HepG2 (cell line): ENCODE results near the gene SSBP2. TPM values are rescaled to one million over a fixed set of nuclear protein-coding genes. Genes with fewer than 3 reads are reported as not detected.

Source experiments
- ATAC-seq: fragments of 200-7000 bp; cut with Tn5 transposase; 3 replicates; pipeline ENCODE4 v1.9.1; 2020; ENCODE audit warnings: mild to moderate bottlenecking, moderate library complexity
- BruUV-seq: library from RNA; stranded (reverse); fragments of 400-500 nt; replicated peaks from 2 replicates; lab custom pipeline; 2021; lab: Mats Ljungman, UMichigan
- CTCF ChIA-PET: fragments of 300-600 bp; formaldehyde crosslinking; extraction: SDS; loops from one replicate; lab custom pipeline; 2021; ENCODE audit warnings: low total read pairs, inconsistent platforms, low intra/inter-chr PET ratio; lab: Yijun Ruan, JAX
- POLR2A ChIA-PET: fragments of 350-600 bp; sonication (Branson Sonifier 250); formaldehyde crosslinking; loops from one replicate; lab custom pipeline; 2020; ENCODE audit warnings: antibody characterized with exemption, inconsistent platforms; lab: Yijun Ruan, JAX
- DNase-seq: peaks from one replicate; pipeline ENCODE4 v3.0.0-alpha.2; 2015; ENCODE audit warnings: low spot score
- FAIRE-seq: peaks from 3 replicates; lab custom pipeline; 2011; peaks lifted over from hg19 to GRCh38; lab: Jason Lieb, UNC
- H2AFZ ChIP-seq: one replicate; pipeline ENCODE4 v1.6.1; 2011; ENCODE audit warnings: low read length, inconsistent platforms
- H3K27ac ChIP-seq: fragments of 300-600 bp; 3 replicates; pipeline ENCODE4 v1.8.0; 2011; ENCODE audit warnings: mixed run types, mild to moderate bottlenecking, mixed read lengths, low read length, inconsistent platforms; ENCODE audit not compliant: insufficient read depth; ENCODE audit errors: extremely low read length
- H3K27me3 ChIP-seq, 2 experiments: fragments of 200-600 bp in 1 of 2; 2 replicates in 1 of 2; 3 replicates in 1 of 2; pipeline versions ENCODE4 v1.6.0 to v1.8.0; 2011; ENCODE audit warnings: low read length in 2 of 2, mild to moderate bottlenecking in 2 of 2, moderate library complexity in 2 of 2, inconsistent platforms in 1 of 2; ENCODE audit not compliant: insufficient read depth in 2 of 2, control insufficient read depth in 1 of 2
- H3K36me3 ChIP-seq, 2 experiments: fragments of 200-600 bp in 1 of 2; replicated peaks in 1 of 2; 2 replicates in 1 of 2; 3 replicates in 1 of 2; pipeline versions ENCODE4 v1.5.1 to v1.8.0; 2011; ENCODE audit warnings: low read length in 2 of 2, inconsistent platforms in 1 of 2; ENCODE audit not compliant: insufficient read depth in 2 of 2, control insufficient read depth in 1 of 2
- H3K4me1 ChIP-seq: 2 replicates; pipeline ENCODE4 v1.5.1; 2012; ENCODE audit warnings: low read length, inconsistent platforms; ENCODE audit not compliant: insufficient read depth
- H3K4me2 ChIP-seq: 2 replicates; pipeline ENCODE4 v1.6.0; 2011; ENCODE audit warnings: low read depth, low read length, inconsistent platforms
- H3K4me3 ChIP-seq, 3 experiments: fragments of 200-600 bp in 1 of 3; sonication (generic), shearing (Covaris generic) in 1 of 3; replicated peaks in 1 of 3; 2 replicates each; pipeline ENCODE4 v1.5.1; 2011 to 2016; ENCODE audit warnings: low read length in 3 of 3, inconsistent platforms in 2 of 3, low read depth in 2 of 3, mild to moderate bottlenecking in 2 of 3, control low read depth in 1 of 3, mixed read lengths in 1 of 3; ENCODE audit not compliant: insufficient read depth in 1 of 3
- H3K79me2 ChIP-seq: one replicate; pipeline ENCODE4 v1.6.1; 2011; ENCODE audit warnings: low read length, inconsistent platforms; ENCODE audit not compliant: insufficient read depth
- H3K9ac ChIP-seq: 2 replicates; pipeline ENCODE4 v1.6.0; 2011; ENCODE audit warnings: mild to moderate bottlenecking, low read depth, low read length, inconsistent platforms; ENCODE audit not compliant: insufficient read depth
- H3K9me3 ChIP-seq: 2 replicates; pipeline ENCODE4 v1.5.1; 2012; ENCODE audit warnings: mild to moderate bottlenecking, low read length
- H4K20me1 ChIP-seq: 2 replicates; pipeline ENCODE4 v1.6.0; 2011; ENCODE audit warnings: inconsistent platforms, mild to moderate bottlenecking, low read length, moderate library complexity; ENCODE audit not compliant: insufficient read depth
- ATF7 ChIP-seq, 2 experiments: fragments of 450-650 bp in 1 of 2; sonication (generic) in 1 of 2; formaldehyde crosslinking in 1 of 2; IDR thresholded peaks; 2 replicates each; pipeline versions ENCODE4 v1.4.0 to v1.6.1; 2016 to 2020; ENCODE audit warnings: antibody characterized with exemption in 1 of 2, mild to moderate bottlenecking in 1 of 2, missing genetic modification reagents in 1 of 2
- DR1 ChIP-seq: sonication (generic); formaldehyde crosslinking; IDR thresholded peaks from 2 replicates; pipeline ENCODE4 v1.8.0; 2021; ENCODE audit warnings: mild to moderate bottlenecking, missing genetic modification reagents, inconsistent platforms
- EZH2 ChIP-seq: conservative IDR thresholded peaks from 2 replicates; pipeline ENCODE4 v1.6.1; 2012; ENCODE audit warnings: mild to moderate bottlenecking, low read depth, low read length, moderate library complexity
- MAFG ChIP-seq: sonication (generic); formaldehyde crosslinking; IDR thresholded peaks from 2 replicates; pipeline ENCODE4 v1.5.1; 2020; ENCODE audit warnings: mild to moderate bottlenecking, missing genetic modification reagents
- NFIB ChIP-seq: sonication (generic); formaldehyde crosslinking; IDR thresholded peaks from 2 replicates; pipeline ENCODE4 v1.9.0; 2021; ENCODE audit warnings: missing genetic modification reagents, mild to moderate bottlenecking, borderline replicate concordance
- NR2F6 ChIP-seq, 2 experiments: IDR thresholded peaks; 2 replicates each; pipeline ENCODE4 v1.6.1; 2016; ENCODE audit warnings: antibody characterized with exemption in 1 of 2, mild to moderate bottlenecking in 1 of 2
- ONECUT2 ChIP-seq: sonication (generic); formaldehyde crosslinking; IDR thresholded peaks from 2 replicates; pipeline ENCODE4 v1.4.0; 2020; ENCODE audit warnings: missing genetic modification reagents
- REL ChIP-seq: sonication (generic); formaldehyde crosslinking; conservative IDR thresholded peaks from 2 replicates; pipeline ENCODE4 v1.8.0; 2022; ENCODE audit warnings: mild to moderate bottlenecking, missing genetic modification reagents, moderate library complexity
- SSRP1 ChIP-seq: IDR thresholded peaks from 2 replicates; pipeline ENCODE4 v1.6.1; 2016; ENCODE audit warnings: control low read depth
- THYN1 ChIP-seq: sonication (generic); formaldehyde crosslinking; IDR thresholded peaks from 2 replicates; pipeline ENCODE4 v1.8.1; 2023; ENCODE audit warnings: low read depth, mild to moderate bottlenecking, moderate library complexity, missing genetic modification reagents, borderline replicate concordance
- ZNF232 ChIP-seq: sonication (generic); formaldehyde crosslinking; IDR thresholded peaks from 2 replicates; pipeline ENCODE4 v1.4.0; 2020; ENCODE audit warnings: missing genetic modification reagents, borderline replicate concordance
- ZNF331 ChIP-seq: sonication (generic); formaldehyde crosslinking; IDR thresholded peaks from 2 replicates; pipeline ENCODE4 v1.4.0; 2020; ENCODE audit warnings: missing genetic modification reagents
- ZNF616 ChIP-seq: sonication (generic); formaldehyde crosslinking; IDR thresholded peaks from 2 replicates; pipeline ENCODE4 v1.5.0; 2020; ENCODE audit warnings: low read depth, mild to moderate bottlenecking, missing genetic modification reagents
- WGBS: methylation state at CpG from one replicate; pipeline ENCODE4 v1.1.6; 2017; ENCODE audit warnings: low lambda C conversion rate; 5-methylcytosine and 5-hydroxymethylcytosine counted together
- in situ Hi-C: cut with HindIII; loops from 2 replicates; pipeline ENCODE4 v1.10.0; 2017; ENCODE audit warnings: low pct_unique_long_range_greater_than_20kb; ENCODE audit not compliant: extremely low pct_ligation_motif_present
- intact Hi-C: fragments of 100-400 bp; cut with micrococcal nuclease; formaldehyde crosslinking; loops from one replicate; pipeline ENCODE4 v1.10.0; 2022; ENCODE audit not compliant: unreplicated experiment
- polyA plus RNA-seq, 8 experiments: library from polyadenylated mRNA; depleted of rRNA in 3 of 8; stranded (reverse) in 7 of 8; unstranded in 1 of 8; fragments of >200 nt; fragmentation: Illumina TruSeq in 4 of 8; extraction: Trizol in 4 of 8; gene quantifications; 2 replicates each; pipeline versions ENCODE4 v1.2.1 to v1.2.3, GENCODE V29; 2011 to 2016; ENCODE audit warnings: low read depth in 4 of 8, missing spikeins in 1 of 8, mixed read lengths in 1 of 8; ENCODE audit not compliant: insufficient read depth in 1 of 8
- total RNA-seq, 5 experiments: library from RNA; depleted of rRNA; stranded (reverse); fragments of >200 nt; fragmentation: Illumina TruSeq; extraction: Trizol; gene quantifications; 2 replicates each; pipeline ENCODE4 v1.2.3, GENCODE V29; 2016; ENCODE audit warnings: low read depth in 1 of 5
- TF ChIP-seq, protein P1 (sequence below): IDR thresholded peaks from 2 replicates; pipeline ENCODE4 v1.6.1; 2016; ENCODE audit warnings: low read depth, borderline replicate concordance
- TF ChIP-seq, protein P2 (sequence below): sonication (generic); formaldehyde crosslinking; IDR thresholded peaks from 2 replicates; pipeline ENCODE4 v1.8.1; 2023; ENCODE audit warnings: missing genetic modification reagents, inconsistent platforms, borderline replicate concordance
- TF ChIP-seq, protein P3 (sequence below): IDR thresholded peaks from 2 replicates; pipeline ENCODE4 v1.6.1; 2016

The SSBP2 gene
- total and polyA plus RNA-seq, 2 of the 13 experiments (the other 11 are each of a cell fraction or from before 2014, with no cell fraction given) = 0.16 TPM; not detected in 1

DNA sequence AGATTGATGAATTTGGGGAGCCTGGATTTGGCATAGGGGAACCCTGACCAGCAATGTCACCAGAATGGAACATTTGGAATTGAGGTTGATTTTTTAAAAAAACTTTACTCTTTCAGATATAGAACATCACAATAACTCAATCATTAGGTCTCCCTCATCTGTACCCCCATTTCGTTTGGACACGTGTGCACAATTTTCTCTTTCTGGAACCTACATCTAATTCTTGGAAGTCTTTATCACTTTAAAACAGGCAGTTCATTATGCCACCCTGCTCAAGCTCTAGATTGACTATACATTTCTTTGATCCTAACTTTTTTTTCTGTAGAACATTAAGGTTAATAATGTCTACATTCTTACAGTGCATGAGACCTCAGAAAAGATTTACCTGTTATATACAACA is 3.7 kb upstream of the SSBP2 start:
- Histone ChIP-seq H3K36me3 (no peaks in the 10 kb centered on the region), H3K4me2 (no peak overlapping the region), H3K9me3 (no peaks in the 10 kb centered on the region), H3K4me1 (no peaks in the 10 kb centered on the region), H3K27me3 (peaks cover 0 to 11% of the 10 kb centered on the region in 2 experiments; a peak in 4 of 5 replicates), H3K27ac (no peak overlapping the region), H2AFZ (no peak overlapping the region), H4K20me1 (no peaks in the 10 kb centered on the region), H3K79me2 (no peaks in the 10 kb centered on the region), H3K9ac (no peak overlapping the region), H3K4me3 (no peak overlapping the region)
- no peak for TF ChIP-seq NFIB
- TF ChIP-seq ONECUT2 (CRISPR knock-in tag) = no peak
- no peak for TF ChIP-seq SSRP1 (CRISPR knock-in tag)
- TF ChIP-seq MAFG (CRISPR knock-in tag) = no peak
- TF ChIP-seq ZNF331 = no peak
- TF ChIP-seq THYN1 = no peak
- TF ChIP-seq REL (CRISPR knock-in tag) = no peak
- TF ChIP-seq, protein P1, sequence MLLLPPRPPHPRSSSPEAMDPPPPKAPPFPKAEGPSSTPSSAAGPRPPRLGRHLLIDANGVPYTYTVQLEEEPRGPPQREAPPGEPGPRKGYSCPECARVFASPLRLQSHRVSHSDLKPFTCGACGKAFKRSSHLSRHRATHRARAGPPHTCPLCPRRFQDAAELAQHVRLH (CRISPR knock-in tag) = no peak
- TF ChIP-seq ZNF232 (CRISPR knock-in tag) = no peak
- no peak for TF ChIP-seq DR1
- no peak for TF ChIP-seq NR2F6 (IDR thresholded peaks at IDR 0.05)
- no peak for TF ChIP-seq NR2F6 (CRISPR knock-in tag; IDR thresholded peaks at IDR 0.05)
- TF ChIP-seq ATF7 (IDR thresholded peaks at IDR 0.05) = no peak
- TF ChIP-seq ATF7 (CRISPR knock-in tag; IDR thresholded peaks at IDR 0.05) = no peak
- no peak for TF ChIP-seq ZNF616
- TF ChIP-seq EZH2 = no peak
- TF ChIP-seq, protein P2, sequence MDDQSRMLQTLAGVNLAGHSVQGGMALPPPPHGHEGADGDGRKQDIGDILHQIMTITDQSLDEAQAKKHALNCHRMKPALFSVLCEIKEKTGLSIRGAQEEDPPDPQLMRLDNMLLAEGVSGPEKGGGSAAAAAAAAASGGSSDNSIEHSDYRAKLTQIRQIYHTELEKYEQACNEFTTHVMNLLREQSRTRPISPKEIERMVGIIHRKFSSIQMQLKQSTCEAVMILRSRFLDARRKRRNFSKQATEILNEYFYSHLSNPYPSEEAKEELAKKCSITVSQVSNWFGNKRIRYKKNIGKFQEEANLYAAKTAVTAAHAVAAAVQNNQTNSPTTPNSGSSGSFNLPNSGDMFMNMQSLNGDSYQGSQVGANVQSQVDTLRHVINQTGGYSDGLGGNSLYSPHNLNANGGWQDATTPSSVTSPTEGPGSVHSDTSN (CRISPR knock-in tag) = no peak
- TF ChIP-seq, protein P3, sequence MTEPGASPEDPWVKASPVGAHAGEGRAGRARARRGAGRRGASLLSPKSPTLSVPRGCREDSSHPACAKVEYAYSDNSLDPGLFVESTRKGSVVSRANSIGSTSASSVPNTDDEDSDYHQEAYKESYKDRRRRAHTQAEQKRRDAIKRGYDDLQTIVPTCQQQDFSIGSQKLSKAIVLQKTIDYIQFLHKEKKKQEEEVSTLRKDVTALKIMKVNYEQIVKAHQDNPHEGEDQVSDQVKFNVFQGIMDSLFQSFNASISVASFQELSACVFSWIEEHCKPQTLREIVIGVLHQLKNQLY (CRISPR knock-in tag) = no peak
- FAIRE-seq (no peak), ATAC-seq (no peak), DNase-seq (no peak)
- CTCF ChIA-PET = no interaction called here
- whole genome bisulfite sequencing = 25% methylated on average over 2 of the region's 2 CpGs
- in situ Hi-C loops = loop anchor here (5.0 kb wide), 1 partner anchor 108 kb away; no protein-coding TSS in a partner anchor
- POLR2A ChIA-PET = no interaction called here
- no TSS peak for BruUV-seq
- intact Hi-C loops = loop anchor here (5.0 kb wide), 1 partner anchor 218 kb away; the partner anchor contains the start of gene ATG10
